ENCODE measurements around the gene SEMA3B.

GRCh38 chr3:50286322-50287227 lies 17.6 kb downstream of the SEMA3B start:
- TF ChIP-seq CTCF (IDR thresholded peaks at IDR 0.05) (no peak), POLR2A (IDR thresholded peaks at IDR 0.05) (no peak), EP300 (IDR thresholded peaks at IDR 0.05; ENCODE audit: low read depth) (no peak), POLR2AphosphoS5 (IDR thresholded peaks at IDR 0.05) (no peak)
